Measurements from ENCODE around the gene GUCA1A.

DNA sequence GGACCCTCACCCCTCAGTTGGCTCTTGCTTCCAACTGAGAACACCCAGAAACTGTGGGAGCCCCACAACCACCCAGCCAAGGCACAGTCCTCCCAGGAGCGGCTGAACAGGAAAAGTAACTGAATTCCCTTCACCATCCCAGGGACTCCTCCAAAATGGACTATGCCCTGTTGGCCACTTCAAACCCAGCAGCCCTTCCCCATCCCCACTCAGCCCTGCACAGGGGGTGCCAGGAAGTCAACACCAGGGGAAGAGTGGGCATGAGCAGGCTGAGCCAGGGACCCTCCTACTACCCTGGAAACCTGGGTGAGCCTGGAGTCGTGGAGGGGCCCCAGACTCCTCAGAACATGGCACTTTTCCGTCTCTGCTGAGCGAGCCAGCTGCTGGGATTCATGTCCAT lies 11.3 kb downstream of the GUCA1A start:
- no peak for TF ChIP-seq CTCF (IDR thresholded peaks at IDR 0.05)
- no peak for TF ChIP-seq POLR2A (IDR thresholded peaks at IDR 0.05)

All from tibial nerve (tissue), 3 donors.